Left kidney (tissue), 8 donors: ENCODE measurements around the gene MED19. TPM values are rescaled to one million over a fixed set of nuclear protein-coding genes. Genes with fewer than 3 reads are reported as not detected.
"Not testable (repeated sequence)": the region's sequence is repeated elsewhere in the genome, so short reads cannot be mapped to it uniquely, and the experiment has no call there.

Experiments
- DNase-seq: peaks from one replicate; pipeline ENCODE4 v3.0.0-alpha.2; 2013
- long read RNA-seq, 8 donors: transcript quantifications; one replicate each; lab custom pipeline, GENCODE V29; 2026
- polyA plus RNA-seq: library from polyadenylated mRNA; unstranded; fragments of 120-200 nt; gene quantifications from one replicate; pipeline ENCODE4 v1.2.1, GENCODE V29; 2013; ENCODE audit not compliant: insufficient read length

The MED19 gene, protein sequence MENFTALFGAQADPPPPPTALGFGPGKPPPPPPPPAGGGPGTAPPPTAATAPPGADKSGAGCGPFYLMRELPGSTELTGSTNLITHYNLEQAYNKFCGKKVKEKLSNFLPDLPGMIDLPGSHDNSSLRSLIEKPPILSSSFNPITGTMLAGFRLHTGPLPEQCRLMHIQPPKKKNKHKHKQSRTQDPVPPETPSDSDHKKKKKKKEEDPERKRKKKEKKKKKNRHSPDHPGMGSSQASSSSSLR
- 18.2 TPM for polyA plus RNA-seq
- long read RNA-seq, donor 1, transcript MED19-203 (3 exons, 1,088 nt), result major isoform, 9 of 40 reads
- long read RNA-seq, donor 1, partial matches to known transcripts, result 28 of 40 reads
- long read RNA-seq, donor 1, other reads (novel, unspliced or antisense), result 0 of 40 reads
- long read RNA-seq, donor 2, transcript MED19-202 (5 exons, 1,203 nt), result major isoform, 8 of 25 reads
- long read RNA-seq, donor 2, transcript MED19-203 (3 exons, 1,088 nt), result minor isoform, 5 of 25 reads
- long read RNA-seq, donor 2, partial matches to known transcripts, result 12 of 25 reads
- long read RNA-seq, donor 2, other reads (novel, unspliced or antisense), result 0 of 25 reads
- long read RNA-seq, donor 3, partial matches to known transcripts, result 11 of 17 reads
- long read RNA-seq, donor 3, other reads (novel, unspliced or antisense), result 0 of 17 reads
- long read RNA-seq, donor 4, partial matches to known transcripts, result 0 of 2 reads
- long read RNA-seq, donor 4, other reads (novel, unspliced or antisense), result 0 of 2 reads
- long read RNA-seq, donor 5, transcript MED19-202 (5 exons, 1,203 nt), result major isoform, 22 of 29 reads
- long read RNA-seq, donor 5, partial matches to known transcripts, result 6 of 29 reads
- long read RNA-seq, donor 5, other reads (novel, unspliced or antisense), result 0 of 29 reads
- long read RNA-seq, donor 6, partial matches to known transcripts, result 21 of 32 reads
- long read RNA-seq, donor 6, other reads (novel, unspliced or antisense), result 0 of 32 reads
- long read RNA-seq, donor 7, transcript MED19-202 (5 exons, 1,203 nt), result major isoform, 11 of 1,226 reads
- long read RNA-seq, donor 7, partial matches to known transcripts, result 584 of 1,226 reads
- long read RNA-seq, donor 7, other reads (novel, unspliced or antisense), result 625 of 1,226 reads
- long read RNA-seq, donor 8, partial matches to known transcripts, result 0 of 3 reads
- long read RNA-seq, donor 8, other reads (novel, unspliced or antisense), result 0 of 3 reads

GRCh38 chr11:57711414-57712255, at the start of gene MED19:
MED19 (minus strand) TSS chr11:57712215; CDS start chr11:57712179, 36 bp downstream.
- DNase-seq, result peak; percentile 77

DNA sequence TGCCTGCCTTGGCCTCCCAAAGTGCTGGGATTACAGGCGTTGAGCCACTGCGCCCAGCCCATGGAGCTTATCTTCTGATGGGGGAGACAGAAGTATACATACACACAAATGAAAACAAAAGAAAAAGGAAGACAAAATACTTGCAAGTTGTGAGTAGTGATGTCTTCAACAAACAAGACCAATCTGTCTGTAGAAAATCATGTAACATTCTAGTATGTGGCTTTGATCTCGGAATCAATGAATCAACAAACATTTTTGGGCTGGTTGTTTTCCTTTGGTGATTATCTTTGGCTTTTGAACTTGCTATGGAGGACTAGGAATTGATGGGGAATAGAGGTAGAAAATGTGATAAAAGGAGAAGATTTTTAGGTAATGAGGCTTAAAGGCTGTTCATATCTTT, 46.2 kb upstream of the MED19 start:
- no peak for DNase-seq

- no peak for DNase-seq
These were observed 40.9 kb upstream of the MED19 start for GRCh38 chr11:57752954-57753353.

- no peak for DNase-seq
These were observed 39.8 kb upstream of the MED19 start, which contains the start of gene BTBD18 for GRCh38 chr11:57751676-57752253. BTBD18 (minus strand) TSS chr11:57751819; CDS start chr11:57751188, 631 bp downstream.

GRCh38 chr11:57751176-57751575, 39.2 kb upstream of the MED19 start:
- no peak for DNase-seq

- DNase-seq, result no peak
These were observed 34.9 kb upstream of the MED19 start for GRCh38 chr11:57746920-57747319.

- DNase-seq, result no peak
These were observed 33.2 kb upstream of the MED19 start for GRCh38 chr11:57745206-57745605.

DNA sequence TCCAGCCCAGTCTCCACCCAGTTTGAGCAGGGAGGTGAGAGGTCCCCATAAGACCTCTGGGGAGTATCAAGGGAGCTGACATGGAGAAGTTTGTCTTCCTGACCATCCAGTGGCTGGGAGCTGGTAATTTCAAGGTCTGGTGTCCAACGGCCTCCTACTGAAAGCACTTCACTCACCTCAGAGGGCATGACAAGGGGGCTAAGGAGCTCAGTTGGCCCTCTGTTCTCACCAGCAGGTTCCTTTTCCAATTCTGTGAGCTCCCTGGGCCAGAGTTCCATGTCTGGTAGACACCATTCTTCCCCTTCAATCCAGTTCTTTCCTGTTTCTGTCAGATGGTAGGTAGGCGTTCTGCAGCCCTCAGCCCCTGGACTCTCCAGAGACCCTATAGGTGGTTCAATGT, 32.3 kb upstream of the MED19 start:
- no peak for DNase-seq

DNA sequence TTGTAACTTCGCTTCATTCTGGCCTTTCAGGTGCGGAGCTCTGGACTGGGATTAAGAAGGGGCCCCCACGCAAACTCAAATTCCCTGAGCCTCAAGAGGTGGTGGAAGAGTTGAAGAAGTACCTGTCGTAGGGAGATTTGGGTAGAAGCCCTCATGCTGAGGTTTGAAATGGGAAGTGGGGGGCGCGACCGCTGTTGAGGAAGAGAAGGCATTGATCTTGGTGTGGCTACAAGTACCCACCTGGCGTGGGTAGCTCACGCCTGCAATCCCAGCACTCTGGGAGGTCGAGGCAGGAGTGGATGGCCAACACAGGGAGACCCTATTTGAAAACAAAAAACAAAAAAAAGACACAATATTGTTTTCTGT, 30.1 kb upstream of the MED19 start:
- no peak for DNase-seq

DNA sequence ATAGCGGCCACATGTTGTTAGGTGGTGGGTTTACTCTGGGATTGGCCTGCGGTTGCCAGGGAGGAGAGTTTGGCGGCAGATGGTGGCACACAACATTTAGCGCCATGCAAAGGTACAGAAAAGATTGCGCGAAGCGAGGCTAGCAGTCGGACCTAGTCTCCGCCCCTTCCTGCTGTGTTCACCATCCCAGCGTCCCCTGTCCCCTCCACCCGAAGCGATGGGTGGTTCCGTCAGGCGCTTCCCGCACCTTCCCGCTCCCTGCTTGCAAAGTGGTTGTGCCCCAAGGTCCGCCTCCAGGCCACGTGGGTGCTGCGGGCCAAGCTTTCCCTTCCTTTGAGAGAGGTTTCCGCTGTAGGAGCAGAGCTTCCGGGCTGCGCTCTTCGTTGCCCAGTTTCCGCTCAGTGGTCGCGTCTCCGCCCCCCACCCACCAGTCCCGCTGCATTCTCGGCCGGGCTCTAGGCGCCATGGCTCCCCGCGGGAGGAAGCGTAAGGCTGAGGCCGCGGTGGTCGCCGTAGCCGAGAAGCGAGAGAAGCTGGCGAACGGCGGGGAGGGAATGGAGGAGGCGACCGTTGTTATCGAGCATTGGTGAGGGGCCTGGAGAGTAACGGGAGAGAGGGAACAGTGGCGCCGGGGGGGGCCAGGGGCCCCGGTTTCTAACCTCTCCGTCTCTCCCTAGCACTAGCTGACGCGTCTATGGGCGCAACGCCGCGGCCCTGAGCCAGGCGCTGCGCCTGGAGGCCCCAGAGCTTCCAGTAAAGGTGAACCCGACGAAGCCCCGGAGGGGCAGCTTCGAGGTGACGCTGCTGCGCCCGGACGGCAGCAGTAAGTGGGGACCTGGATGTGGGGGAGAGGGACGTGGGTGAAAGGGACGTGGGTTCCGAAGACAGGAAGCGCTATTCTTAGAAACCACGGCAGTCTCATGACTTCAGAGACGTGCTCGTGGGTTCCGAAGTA, 29.4 kb upstream of the MED19 start, which contains the start of gene SELENOH:
TSS of gene SELENOH (plus strand) at position 360 of the 955 bp plus-strand sequence. CDS start at position 465, 105 bp downstream.
- peak; percentile 96 for DNase-seq

GRCh38 chr11:57735619-57736298, 23.7 kb upstream of the MED19 start:
- DNase-seq, result no peak

GRCh38 chr11:57732661-57733060, 20.6 kb upstream of the MED19 start:
- DNase-seq, result no peak

DNA sequence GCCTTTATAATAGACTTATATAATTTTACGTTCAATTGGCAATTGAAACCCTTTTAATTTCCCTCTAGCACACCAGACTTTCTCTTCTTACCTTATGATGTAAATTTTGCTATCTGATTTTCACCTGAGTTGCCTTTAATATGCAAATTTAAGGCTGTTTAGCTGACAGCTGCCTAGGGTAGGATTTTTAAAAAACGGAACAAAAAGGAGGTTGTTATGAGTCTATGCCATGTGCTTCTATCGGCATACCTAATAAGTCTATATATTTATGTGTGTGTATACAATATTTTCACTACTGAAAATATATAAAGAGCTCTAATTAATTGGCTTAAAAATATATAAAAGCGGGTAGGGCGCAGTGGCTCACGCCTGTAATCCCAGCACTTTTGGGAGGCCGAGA, 17.5 kb upstream of the MED19 start:
- no peak for DNase-seq

DNA sequence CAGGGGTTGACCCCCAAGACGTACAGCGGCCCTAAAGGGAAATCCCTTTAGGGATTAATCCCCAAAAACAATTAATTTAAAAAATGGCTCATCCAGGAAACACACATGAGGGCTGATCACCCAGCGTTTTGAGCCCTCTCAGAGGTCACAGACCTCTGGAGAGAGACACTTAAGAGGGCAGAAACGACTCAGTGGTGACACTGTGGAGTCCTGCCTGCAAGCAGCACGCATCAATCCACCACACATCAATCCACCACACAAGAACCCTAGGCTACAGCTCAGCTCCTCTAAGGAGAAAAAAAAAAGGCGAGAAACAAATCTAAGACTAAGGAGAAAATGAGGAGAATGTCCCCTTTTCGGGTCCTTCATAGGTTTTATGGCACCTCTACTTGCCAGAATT, 16.8 kb upstream of the MED19 start:
- DNase-seq, result no peak

- no peak for DNase-seq
These were observed 15.2 kb upstream of the MED19 start for GRCh38 chr11:57727185-57727584.

DNA sequence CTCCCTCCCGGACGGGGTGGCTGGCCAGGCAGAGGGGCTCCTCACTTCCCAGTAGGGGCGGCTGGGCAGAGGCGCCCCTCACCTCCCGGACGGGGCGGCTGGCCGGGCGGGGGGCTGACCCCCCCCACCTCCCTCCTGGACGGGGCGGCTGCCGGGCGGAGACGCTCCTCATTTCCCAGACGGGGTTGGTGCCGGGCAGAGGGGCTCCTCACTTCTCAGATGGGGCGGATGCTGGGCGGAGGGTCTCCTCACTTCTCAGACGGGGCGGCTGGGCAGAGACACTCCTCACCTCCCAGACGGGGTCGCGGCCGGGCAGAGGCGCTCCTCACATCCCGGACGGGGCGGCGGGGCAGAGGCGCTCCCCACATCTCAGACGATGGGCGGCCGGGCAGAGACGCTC, 4.7 kb upstream of the MED19 start:
- not testable (repeated sequence) for DNase-seq

GRCh38 chr11:57713835-57714234, 1.8 kb upstream of the MED19 start:
- no peak for DNase-seq

DNA sequence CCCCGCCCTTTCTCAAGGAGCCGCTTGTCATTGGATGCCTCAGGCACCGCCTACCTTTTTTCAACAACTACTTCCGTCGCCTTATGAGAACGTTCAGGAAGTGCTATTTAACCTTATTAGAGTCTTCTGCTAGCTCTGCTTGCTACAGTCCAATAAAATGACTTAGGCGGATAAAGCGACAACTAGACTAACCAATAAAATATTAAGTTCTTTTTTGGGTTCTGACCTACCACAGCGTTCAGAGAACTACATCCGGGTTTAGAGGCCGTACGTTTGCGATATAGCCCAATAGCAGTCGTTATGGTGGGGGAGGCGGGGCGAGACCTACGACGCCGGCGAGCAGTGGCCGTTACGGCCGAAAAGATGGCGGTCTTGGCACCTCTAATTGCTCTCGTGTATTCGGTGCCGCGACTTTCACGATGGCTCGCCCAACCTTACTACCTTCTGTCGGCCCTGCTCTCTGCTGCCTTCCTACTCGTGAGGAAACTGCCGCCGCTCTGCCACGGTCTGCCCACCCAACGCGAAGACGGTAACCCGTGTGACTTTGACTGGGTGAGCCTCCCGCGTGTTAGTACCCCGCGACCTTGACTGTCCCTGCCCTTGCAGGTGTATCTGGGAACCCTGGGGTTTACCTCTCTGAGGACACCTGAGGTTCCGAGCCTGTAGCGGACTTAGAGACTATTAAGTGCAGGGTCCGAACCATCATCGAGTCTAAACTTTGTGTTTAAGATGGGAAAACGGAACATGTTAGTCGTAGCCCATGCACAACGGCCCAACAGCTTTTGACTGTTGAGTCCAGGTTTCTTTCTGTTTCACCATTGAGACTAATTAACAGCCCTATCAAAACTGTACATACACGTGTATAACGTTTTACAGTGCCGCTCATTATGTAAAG, 488 bp upstream of the MED19 start, which contains the start of gene TMX2:
TSS of gene TMX2 (plus strand) at position 338 of the 895 bp plus-strand sequence. CDS start at position 364, 26 bp downstream.
- peak; percentile 99 for DNase-seq
